ENCODE measurements around the gene FNDC4.

DNA sequence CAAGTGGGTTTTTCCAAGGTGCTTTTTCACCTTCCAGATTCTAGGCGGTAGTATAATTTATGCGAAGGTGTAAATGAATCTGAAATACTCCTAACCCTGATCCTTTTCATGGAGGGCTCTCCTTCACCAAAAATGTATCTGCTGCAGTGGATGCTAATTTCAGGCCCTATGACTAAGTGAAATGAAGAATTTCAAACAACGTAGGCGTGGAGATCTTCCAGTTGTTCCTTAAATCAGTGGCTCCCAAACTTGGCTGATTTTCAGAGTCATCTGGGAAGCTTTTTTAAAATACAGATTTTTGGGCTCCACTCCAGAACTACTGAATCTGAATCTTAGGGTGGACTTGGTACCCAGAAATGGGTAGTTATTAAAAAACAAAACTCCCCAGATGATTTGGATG lies 7.1 kb upstream of the FNDC4 start:
- no peak for TF ChIP-seq CTCF (IDR thresholded peaks at IDR 0.05)
- no peak for TF ChIP-seq POLR2A (IDR thresholded peaks at IDR 0.05)

All from uterus (tissue), 2 donors.